Panc1 (cell line): ENCODE measurements around the gene VDR.

ENCODE experiments used
- CTCF ChIP-seq: fragments of 450-650 bp; IDR thresholded peaks from 2 replicates; pipeline ENCODE4 v1.5.1; 2017; ENCODE audit warnings: mild to moderate bottlenecking
- REST ChIP-seq, 2 experiments: IDR thresholded peaks; 2 replicates each; pipeline ENCODE4 v1.6.1; 2011 to 2012; ENCODE audit warnings: low read depth in 2 of 2, control low read depth in 1 of 2, low read length in 1 of 2, mild to moderate bottlenecking in 1 of 2, moderate library complexity in 1 of 2; ENCODE audit not compliant: insufficient read depth in 1 of 2

GRCh38 chr12:47846294-47846996 lies 58.3 kb downstream of the VDR start:
- TF ChIP-seq CTCF (no peak), REST (IDR thresholded peaks at IDR 0.05; ENCODE audit: insufficient read depth in 1 of 2, low read depth in 2 of 2, low read length in 1 of 2) (no peak)
